GM18507 (cell line): ENCODE results near the gene CNOT6.

ENCODE experiments used
- DNase-seq: peaks from one replicate; pipeline ENCODE4 v3.0.0; 2011; ENCODE audit warnings: low read depth; ENCODE audit not compliant: insufficient read length; ENCODE audit errors: extremely low spot score
- FAIRE-seq: peaks from 2 replicates; lab custom pipeline; 2011; peaks lifted over from hg19 to GRCh38; lab: Jason Lieb, UNC

CNOT6 gene

GRCh38 chr5:180595381-180596114 lies 101.4 kb downstream of the CNOT6 start:
- DNase-seq (no peak), FAIRE-seq (no peak)

- DNase-seq (no peak), FAIRE-seq (no peak)
Measured at GRCh38 chr5:180596115-180596667, 102.0 kb downstream of the CNOT6 start.

DNA sequence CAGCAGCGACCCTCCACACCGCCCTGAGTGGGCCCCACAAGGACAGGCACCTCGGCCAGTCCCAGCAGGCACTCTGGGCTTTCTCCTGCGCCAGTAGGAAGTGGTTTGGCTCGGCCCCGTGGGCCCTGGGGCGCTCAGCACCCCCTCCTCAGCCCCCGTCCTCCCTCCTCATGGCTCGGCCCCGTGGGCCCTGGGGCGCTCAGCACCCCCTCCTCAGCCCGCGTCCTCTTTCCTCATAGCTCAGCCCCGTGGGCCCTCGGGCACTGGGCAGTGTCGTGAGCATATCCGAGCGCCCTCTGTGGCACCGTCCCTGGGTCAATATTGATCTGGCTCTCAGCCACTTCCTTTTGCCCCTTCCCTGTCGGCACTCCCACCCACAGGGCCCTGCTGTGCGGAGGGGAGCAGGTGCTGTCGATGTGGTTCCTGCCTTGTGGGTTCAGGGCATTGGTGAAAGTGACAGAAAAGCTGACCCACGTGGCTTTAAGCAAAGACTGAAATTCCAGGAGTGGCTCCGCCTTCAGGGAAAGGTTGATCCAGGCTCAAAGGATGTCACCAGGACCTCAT lies 102.6 kb downstream of the CNOT6 start:
- no peak for FAIRE-seq
- DNase-seq = no peak

DNA sequence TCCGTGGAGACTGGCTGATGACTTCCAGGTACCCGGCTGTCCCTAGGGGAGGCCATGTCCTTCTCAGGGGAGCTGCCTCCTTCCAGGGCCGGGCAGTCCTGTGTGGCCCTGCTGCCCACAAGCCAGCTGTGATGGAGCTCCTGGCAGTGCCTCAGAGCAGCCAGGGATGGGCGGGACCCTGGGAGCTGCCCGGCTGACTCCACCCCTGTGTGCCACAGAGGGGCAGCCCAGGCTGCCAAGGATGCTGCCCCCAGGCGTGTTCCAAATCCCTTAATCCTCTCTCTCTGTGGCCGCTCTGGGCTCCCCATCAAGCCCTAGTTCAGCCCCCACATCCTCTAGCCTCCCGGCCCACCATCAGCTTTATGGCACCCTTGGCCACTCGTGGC lies 104.1 kb downstream of the CNOT6 start:
- FAIRE-seq (no peak), DNase-seq (no peak)

DNA sequence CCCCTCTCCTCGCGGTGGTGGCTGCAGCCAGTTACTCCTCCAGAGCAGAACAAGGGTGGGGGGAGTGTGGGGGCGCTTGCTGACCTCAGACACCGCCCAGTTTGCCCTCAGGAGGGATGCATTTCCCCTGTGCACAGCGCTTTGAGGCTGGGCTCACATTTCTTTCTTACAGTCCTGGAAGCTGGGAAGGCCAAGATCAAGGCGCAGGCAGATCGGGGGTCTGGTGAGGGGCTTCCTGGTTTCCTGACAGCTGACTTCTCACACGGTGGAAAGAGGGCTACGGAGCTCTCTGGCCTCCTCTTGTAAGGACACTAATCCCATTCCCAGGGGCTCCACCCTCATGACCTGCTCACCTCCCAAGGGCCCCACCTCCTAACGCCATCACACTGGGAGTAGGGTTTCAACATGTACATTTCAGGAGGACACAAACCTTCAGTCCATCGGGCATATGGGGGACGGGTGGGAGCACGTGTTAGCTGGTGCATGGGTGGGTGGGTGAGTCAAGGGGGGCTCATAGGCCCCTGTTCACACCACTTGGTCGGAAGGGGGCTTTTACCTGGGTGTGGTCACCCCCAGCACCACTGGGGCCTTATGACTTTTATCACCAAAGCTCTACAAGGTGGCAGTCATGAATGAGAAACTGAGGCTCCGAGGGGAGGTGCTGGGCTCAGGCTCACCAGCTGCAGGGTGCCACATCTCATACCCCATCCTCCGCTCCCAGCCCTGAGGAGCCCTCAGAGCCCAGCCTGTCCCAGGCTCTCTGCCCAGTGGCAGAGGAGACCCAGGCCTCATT lies 104.8 kb downstream of the CNOT6 start:
- no peak for FAIRE-seq
- no peak for DNase-seq

GRCh38 chr5:180599590-180599914 lies 105.4 kb downstream of the CNOT6 start:
- FAIRE-seq = no peak

GRCh38 chr5:180599981-180600553 lies 105.9 kb downstream of the CNOT6 start:
- FAIRE-seq (no peak), DNase-seq (no peak)

More at GRCh38 chr5:180599590-180599914, 105.4 kb downstream of the CNOT6 start:
- no peak for DNase-seq

DNA sequence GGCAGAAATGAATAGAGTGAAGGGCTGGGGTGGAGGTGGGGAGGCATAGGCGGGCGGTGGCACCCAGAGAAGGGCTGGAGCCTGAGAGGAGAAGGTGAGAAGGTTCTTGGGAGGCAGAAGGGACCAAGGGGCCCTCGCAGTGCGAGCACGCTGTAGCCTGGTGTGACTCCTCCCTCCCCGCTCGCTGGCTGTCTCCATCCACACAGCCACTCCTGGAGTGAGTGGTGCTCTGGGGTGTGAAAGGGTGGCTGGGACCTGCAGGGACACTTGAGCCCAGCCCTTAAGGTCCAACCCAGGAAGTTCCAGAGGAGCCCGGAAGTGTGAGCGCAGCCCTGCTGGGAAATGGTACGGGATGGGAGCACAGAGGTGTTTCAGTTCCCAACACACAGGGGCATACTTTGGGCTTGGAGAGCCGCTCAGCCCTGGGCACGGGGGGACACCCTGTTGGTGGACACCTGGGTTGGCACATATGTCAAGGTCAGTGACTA lies 106.4 kb downstream of the CNOT6 start:
- FAIRE-seq (no peak), DNase-seq (no peak)

- DNase-seq (no peak), FAIRE-seq (no peak)
Measured at GRCh38 chr5:180601591-180602480, 107.7 kb downstream of the CNOT6 start.

- no peak for FAIRE-seq
Measured at GRCh38 chr5:180602481-180603075, 108.4 kb downstream of the CNOT6 start.

DNA sequence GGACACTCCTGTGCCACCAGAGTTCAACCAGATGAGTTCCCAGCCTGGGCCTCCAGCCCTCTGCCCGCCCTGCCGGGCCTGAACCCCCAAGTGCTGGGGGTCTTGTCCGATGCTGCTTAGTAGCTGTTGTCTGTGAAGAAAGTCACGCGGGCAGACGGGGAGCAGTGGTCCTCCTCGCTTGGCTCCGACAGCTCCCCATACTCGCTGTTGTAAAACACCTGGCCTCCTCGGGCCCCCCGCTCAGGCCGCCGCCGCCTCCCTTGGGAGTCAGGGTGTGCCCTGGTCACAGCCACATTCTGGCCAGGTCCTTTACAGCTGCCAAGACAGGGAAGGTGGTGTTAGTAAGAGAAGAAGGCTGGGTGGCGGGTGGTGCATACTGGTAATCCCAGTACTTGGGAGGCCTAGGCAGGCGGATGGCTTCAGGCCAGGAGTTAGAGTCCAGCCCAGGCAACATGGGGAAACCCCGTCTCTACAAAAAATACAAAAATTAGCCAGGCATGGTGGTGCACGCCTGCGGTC lies 109.0 kb downstream of the CNOT6 start:
- no peak for DNase-seq

More at GRCh38 chr5:180602481-180603075, 108.4 kb downstream of the CNOT6 start:
- no peak for DNase-seq

DNA sequence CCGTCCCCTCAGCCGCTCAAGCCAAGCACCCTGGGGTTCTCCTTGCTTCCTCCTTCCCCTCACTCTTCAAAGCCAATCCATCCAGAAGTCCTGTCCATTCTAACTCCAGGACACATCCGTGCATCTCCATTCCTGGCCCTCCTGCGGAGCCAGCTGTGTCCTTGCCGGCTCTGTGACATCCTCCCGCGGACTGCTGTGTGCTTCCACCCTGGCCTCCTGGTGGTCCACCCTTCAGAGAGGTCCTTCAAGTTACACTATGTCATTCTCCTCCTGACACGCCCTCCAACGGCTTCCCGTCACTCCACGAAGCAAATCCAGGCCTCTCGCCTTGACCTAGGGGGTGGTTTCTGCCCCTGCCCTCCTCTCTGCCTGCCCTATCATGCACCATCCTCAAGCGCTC lies 110.1 kb downstream of the CNOT6 start:
- FAIRE-seq (no peak), DNase-seq (no peak)

More for the DNA sequence above, 109.0 kb downstream of the CNOT6 start:
- no peak for FAIRE-seq

DNA sequence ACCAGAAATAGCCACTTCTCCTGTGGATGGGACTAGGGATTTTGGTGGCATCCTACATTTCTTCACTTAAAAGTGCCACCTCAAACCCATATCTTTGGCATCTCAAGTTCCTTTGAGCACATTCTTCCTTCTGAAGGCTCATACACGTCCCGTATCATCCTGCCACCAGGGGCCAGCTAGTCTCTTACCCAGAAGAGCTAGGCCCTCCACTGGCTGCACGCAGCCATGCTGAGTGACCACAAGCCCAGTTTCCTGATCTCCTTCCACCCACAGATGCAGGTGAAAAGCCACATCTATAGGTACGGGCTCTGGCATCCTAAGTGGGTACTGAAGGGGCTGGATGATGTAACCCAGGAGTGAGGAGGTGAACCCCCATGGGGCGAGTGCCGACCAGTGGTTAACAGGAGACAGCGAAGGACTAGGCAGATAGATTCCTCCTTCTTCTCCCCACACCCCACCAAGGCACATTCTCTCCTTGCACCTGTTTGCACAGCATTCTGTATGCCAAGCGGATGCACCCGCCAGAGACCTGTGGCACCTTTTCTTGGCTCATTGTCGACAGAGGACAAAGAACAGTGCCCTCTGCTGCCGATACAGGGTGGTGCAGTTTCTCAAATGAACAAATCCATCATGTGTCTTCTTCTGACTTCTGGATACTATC lies 111.5 kb downstream of the CNOT6 start:
- FAIRE-seq (peak; percentile 84), DNase-seq (peak; percentile 44)

- FAIRE-seq (no peak), DNase-seq (no peak)
Measured at GRCh38 chr5:180606215-180606785, 112.1 kb downstream of the CNOT6 start.

DNA sequence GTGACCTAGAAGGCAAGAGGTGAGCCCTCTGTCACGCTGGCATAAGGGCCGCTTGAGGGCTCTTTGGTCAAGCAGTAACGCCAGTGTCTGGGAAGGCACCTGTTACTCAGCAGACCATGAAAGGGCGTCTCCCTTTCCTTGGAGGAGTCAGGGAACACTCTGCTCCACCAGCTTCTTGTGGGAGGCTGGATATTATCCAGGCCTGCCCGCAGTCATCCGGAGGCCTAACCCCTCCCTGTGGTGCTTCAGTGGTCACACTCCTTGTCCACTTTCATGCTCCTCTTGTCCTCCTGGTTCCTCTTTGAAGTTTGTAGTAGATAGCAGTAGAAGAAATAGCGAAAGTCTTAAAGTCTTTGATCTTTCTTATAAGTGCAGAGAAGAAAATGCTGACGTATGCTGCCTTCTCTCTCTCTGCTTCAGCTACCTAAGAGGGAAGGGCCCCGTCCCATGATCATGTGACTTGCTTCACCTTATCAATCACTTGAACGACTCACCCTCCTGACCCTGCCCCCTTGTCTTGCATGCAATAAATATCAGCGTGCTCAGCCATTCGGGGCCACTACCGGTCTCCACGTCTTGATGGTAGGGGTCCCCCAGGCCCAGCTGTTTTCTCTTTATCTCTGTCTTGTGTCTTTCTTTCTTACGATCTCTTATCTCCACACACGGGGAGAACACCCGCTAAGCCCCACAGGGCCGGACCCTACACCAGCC lies 113.8 kb downstream of the CNOT6 start:
- no peak for FAIRE-seq

DNA sequence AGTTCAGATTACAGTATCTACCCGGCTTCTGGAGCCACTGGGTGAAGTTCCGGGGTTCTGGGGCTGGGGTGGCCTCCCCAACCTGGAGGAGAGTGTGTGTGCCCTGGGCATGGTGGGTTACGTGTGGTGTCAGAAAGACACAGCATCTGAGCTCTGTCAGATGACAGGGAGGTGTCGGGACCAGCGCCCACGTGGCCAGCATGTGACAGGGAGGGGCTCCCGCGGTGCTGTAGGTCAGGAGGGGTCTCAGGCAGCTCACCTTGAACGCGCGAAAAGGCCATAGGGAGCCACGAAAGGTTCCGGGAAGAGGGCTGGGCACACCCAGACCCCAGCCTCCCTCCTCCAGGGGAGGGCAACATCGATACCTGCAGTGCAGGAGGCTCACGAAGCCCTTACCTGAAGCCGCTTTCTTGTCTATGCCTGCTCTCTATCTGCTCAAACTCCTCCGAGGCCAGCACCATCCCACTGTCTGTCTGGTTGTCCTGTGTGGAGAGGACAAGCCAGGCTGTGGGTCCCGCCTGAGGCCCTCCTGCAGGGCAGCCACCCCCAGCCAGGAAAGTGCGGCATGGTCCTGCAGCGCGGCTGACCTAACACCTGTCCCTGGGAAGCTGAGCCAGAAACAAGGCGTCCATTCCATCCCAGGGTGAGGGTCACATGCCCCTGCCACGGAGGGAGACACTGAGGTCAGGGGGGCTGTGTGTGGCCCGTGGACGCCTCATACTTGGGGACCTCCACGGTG lies 114.6 kb downstream of the CNOT6 start:
- no peak for FAIRE-seq
- DNase-seq = no peak

More for the DNA sequence above, 113.8 kb downstream of the CNOT6 start:
- DNase-seq = no peak
